GM19452 (cell line): Measurements from ENCODE around the gene ACKR3.

ENCODE experiments used
- ATAC-seq: cut with Tn5 transposase; IDR thresholded peaks from one replicate; pipeline ENCODE4 v1.9.1; 2021; ENCODE audit not compliant: unreplicated experiment

ACKR3 gene

GRCh38 chr2:236568068-236568921, 1.3 kb upstream of the ACKR3 start:
- no peak for ATAC-seq

- no peak for ATAC-seq
These were observed 578 bp upstream of the ACKR3 start for GRCh38 chr2:236568922-236569572.

DNA sequence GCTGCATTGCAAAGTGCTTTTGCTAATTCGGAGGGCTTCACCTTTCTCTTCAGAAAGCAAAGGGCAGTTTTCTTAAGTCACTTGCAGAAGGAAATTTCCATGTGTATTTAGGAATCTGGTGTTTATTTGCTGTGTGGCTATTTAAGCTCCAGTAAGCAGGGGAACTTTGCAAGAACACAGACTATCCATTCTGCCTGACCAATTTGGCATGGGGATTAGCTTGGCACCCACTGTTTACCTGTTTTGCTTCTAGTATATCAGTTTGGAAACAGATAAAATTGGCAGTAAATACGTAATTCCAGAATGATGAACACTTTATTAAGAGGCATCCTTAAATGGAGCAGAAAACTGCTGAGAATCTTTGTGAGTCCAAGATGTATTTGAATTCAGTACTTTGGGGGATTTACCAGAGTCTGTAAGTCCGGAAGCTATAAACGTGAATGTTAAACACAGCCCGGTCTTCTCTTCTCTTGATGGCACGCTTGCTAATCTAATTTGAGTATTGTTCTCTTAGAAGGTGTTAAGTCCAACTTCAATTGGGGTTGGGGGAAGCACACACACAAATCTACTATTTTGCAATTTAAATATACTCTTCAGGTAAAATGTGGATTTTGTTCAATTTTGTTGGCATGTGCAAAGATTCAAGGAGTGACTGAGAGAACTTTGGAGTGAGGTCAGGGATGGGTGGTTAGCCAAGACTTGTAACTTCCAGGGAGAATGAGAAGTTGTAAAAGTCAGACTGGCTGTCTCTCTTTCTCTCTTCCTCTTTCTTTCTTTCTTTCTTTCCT, 650 bp downstream of the ACKR3 start:
- peak; percentile 30 for ATAC-seq

- ATAC-seq = no peak
These were observed 1.5 kb downstream of the ACKR3 start for GRCh38 chr2:236571145-236571544.

DNA sequence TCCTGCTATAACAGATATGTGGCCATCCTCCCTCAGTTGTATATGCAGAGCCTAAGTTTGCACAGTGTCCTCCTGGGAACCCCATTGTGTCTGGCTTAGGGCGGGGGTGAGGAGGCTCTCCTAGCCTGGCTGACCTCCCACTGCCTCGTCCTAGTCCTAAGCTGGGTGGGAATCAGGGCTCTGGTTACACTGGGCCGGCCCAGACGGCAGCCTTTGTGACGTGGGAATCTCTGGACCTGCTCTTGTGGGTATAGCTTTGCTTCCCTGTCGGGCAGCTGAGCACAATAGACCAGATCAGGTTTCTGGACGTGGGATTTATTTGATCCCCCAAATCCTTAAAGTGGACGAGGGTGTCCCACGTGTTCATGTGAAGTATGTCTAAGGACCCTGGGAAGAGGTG, 2.9 kb downstream of the ACKR3 start:
- ATAC-seq = no peak

DNA sequence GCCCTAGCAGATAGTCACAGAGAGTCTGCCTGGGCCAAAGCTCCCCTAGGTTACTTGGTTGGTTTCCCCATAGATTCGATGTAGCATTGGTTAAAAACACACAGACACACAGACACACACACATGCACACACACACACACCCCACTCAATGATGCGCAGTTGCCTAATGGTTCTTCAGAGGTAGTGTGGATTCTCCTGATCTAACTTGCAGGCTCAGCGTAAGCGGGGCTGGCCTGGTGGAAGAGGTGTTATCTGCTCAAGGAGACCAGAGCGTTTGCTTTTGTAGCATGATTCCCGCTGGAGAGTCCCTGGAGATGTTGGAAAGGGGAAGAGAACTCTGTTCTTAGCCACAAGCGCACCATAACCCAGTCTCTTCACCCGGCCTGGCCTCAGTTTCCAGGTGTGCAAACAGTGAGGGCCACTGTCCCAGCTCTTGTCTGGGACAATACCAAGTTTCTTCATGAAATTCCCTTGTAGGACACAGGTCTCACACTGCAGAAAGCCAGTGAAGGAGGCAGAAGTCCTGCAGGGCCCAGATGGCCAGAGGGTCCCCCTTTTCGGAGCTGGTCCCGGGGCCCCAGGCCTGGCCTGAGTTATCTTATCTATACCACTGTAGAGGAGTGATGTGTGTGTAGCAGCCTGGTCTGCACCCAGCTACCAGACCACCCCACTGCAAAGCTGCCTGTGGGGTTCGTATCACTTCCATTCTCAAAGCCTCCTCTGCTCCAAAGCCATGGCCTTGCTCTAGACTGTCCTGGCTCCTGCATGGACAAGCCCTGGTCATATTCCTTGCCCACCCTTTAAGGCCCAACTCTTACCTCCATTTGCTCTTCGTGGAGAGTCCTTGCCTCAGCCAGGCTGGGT, 3.7 kb downstream of the ACKR3 start:
- ATAC-seq = no peak

DNA sequence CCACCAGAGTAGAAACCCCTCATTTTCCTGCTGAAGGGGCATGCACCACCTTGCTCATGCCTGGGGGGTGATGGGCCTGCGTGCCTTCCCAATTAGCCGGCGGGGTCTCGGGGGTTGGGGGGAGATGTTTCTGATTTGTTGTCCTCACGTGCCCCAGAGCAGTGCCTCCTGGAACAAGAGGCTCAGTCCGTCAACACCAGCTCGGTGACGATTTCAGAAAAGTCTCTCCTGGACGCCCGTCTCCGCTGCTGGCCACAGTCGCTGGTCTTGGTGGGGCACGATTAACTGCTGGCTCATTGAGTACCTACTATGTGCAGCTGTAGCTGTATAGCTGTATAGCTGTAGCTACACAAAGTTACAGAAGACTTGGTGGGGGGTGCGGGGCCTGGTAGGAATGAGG, 4.4 kb downstream of the ACKR3 start:
- ATAC-seq = no peak

DNA sequence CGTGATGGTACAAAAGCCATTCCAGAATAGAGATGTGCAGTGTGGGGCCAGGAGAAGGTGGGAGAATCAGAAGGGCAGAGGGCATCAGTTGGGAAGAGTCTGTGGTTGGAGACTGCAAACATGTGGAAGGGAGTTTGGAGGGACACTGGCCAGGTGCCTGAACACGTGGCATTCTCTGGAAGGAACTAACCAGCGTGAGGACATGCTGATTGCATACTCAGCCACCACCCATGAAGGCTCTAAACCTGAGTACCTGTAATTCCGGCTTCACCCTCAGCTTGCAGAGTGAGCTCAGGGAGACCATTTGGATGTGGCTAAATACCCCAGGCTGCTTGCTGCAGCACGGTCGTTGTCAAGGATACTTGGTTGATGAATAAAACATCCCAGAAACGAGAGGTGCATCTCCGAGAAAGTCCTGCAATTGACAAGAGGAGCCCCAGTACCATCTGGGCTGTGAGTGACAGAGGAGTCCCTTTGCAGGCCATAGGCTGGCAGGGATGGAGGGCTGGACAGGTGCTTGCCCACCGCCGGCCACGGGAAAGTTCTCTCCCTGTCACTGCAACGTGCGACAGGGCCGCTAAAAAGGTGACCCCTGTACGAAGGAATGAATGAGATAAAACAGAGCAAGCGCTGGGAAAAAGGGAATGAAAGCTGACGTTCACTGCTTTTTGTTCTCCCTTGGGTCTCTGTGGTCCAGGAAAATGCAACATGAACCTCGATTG, 5.0 kb downstream of the ACKR3 start:
- ATAC-seq = no peak

- no peak for ATAC-seq
These were observed 5.9 kb downstream of the ACKR3 start for GRCh38 chr2:236575510-236575909.

DNA sequence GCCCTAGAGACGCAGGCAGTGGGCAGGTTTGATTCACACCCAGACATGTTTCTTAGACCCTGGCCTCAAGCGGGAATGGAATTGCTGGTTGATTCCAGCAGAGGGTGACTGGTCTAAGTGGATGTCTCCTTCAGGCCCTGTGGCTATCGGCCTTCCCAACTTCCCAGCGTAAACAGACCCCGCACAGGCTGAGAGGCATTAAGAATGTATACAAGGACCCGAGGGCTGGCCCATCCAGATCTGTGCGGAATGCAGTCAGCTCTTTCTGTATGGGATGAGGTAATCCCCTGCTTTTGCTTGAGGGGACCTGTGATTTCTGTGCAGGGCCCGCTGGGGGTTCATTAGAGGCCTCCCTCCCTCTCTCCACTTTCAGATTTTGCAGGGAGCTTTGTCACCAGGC, 6.5 kb downstream of the ACKR3 start:
- no peak for ATAC-seq

DNA sequence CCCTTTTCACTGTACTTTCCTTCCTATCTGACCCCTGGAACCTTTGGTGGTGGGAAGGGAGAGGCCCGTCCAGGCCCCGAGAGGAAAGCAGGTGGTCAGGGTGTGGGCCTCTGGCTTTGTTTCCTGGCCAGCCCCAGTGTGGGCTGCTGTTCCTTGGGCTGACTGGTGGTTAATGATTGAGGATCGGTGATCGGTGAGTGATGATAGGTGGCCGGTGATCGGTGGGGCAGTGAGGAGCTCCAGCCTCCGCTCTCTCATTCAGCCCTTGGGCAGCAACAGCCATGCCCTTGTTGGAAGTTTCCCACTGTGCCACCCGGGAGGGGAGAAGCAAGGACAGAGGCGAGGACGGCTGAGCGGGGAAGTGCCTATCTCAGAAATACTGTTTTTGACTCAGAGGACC, 7.3 kb downstream of the ACKR3 start:
- no peak for ATAC-seq

DNA sequence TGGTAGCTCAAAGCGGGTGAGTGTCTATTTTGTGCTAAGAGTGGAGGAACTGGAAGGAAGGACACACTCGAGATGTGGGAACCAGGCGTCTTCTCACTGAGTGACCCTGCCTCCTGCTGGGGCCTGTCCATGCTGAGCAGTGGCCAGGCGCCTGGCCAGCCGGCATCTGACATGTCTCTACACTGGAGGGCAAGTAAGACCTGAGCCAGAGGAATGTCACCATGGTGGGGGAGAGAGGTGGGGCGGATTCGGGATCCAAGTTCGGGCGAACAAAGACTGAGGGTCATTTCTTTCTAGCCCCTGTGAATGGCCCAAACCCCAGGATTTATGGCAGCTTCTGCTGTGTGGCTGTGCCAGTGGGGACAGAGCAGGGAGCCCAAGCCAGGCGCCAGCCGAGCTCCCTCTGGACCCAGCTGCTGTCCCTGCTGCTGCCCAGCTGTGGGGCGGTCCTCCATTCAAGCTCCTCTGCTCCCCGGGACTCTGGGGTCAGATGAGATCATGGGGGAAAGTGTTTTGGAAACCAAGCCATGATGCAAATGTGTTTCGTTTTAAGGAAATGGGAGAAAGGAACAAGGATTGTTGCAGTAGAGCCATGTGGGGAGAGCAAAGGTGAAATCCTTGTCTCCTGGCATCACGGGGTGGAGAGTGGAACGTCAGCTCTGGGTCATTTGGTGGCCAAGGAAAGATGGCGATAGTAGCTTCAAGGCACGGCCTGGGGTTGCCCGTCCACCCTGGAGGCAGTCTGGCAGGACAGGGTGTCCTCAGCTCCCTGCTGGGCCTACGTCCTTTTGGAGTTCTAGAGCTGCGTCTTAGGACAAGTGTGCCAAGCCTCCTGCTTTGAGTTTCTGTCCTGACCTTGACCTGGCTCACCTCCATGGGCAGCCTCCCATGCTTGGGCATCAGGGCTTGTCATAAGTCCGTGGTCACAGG, 8.1 kb downstream of the ACKR3 start:
- no peak for ATAC-seq

- no peak for ATAC-seq
These were observed 8.8 kb downstream of the ACKR3 start for GRCh38 chr2:236578411-236578846.

- ATAC-seq = no peak
These were observed 9.6 kb downstream of the ACKR3 start for GRCh38 chr2:236579048-236579745.

- no peak for ATAC-seq
These were observed 10.2 kb downstream of the ACKR3 start for GRCh38 chr2:236579746-236580315.

DNA sequence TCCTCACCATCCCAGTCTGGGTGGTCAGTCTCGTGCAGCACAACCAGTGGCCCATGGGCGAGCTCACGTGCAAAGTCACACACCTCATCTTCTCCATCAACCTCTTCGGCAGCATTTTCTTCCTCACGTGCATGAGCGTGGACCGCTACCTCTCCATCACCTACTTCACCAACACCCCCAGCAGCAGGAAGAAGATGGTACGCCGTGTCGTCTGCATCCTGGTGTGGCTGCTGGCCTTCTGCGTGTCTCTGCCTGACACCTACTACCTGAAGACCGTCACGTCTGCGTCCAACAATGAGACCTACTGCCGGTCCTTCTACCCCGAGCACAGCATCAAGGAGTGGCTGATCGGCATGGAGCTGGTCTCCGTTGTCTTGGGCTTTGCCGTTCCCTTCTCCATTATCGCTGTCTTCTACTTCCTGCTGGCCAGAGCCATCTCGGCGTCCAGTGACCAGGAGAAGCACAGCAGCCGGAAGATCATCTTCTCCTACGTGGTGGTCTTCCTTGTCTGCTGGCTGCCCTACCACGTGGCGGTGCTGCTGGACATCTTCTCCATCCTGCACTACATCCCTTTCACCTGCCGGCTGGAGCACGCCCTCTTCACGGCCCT, 11.2 kb downstream of the ACKR3 start:
- ATAC-seq = no peak

- ATAC-seq = no peak
These were observed 11.9 kb downstream of the ACKR3 start for GRCh38 chr2:236581546-236581945.

DNA sequence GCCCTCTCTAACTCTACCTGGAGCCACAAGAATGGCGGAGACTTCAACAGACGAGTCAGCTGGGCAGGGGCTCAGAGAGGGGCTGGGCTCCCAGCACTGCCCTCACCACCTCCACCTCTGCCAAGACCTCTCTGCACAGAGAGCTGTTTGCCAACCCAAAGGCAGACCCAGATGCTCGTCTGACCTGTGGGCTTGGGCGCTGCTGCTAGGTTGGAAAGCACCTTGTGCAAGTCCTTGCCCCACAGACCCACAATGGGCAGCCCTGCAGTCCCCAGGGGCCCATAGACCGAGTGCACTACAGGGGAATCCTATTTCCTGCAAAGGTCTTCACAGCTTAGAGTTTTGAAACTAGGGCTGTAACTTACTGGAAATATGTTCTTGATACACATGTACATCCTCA, 13.3 kb downstream of the ACKR3 start:
- ATAC-seq = no peak
